ENCODE data around the gene INO80E.

Gene INO80E

GRCh38 chr16:30054959-30055553 is 59.0 kb downstream of the INO80E start:
- peaks cover 21% of the 10 kb centered on the region for H3K79me2 ChIP-seq (ENCODE audit: control insufficient read depth, insufficient read depth, low read length, unreplicated experiment)
- H3K36me3 ChIP-seq (ENCODE audit: insufficient read depth, low read length): no peaks in the 10 kb centered on the region
- H3K4me3 ChIP-seq (ENCODE audit: low read depth, low read length): peak overlapping the region; percentile 53; the same call in 1 of the 2 replicates
- H3K27ac ChIP-seq (ENCODE audit: low read depth, low read length): no peak overlapping the region
- peaks cover 16% of the 10 kb centered on the region for H3K4me1 ChIP-seq (ENCODE audit: control insufficient read depth, insufficient read depth, low read length, unreplicated experiment)
- no peak overlapping the region for H2AFZ ChIP-seq (ENCODE audit: low read length, unreplicated experiment)
- no peaks in the 10 kb centered on the region for H3K27me3 ChIP-seq (ENCODE audit: insufficient read depth, low read length)

Data from ACC112 (cell line).